ENCODE measurements around the gene C3orf70.

Gene C3orf70

DNA sequence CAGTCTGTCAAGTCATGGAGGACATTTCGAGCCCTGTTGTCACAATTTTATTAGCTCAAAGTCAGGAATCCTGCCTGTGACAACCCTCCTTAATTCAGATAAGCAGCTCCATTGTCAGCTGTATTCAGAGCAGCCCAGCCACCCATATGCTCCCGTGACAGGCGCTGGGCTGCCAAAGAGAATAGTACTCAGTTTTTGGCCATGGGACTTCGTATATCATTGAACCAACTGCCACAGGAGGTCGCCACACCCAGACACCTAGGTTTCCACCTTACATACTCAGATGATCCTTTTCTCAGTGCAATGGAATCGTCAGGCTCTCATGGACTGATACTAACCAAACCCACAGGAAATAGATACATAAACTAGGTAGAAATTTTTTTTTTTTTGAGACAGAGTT is 100.2 kb downstream of the C3orf70 start:
- no peaks in the 10 kb centered on the region for H3K4me1 ChIP-seq (ENCODE audit: control insufficient read depth, insufficient read depth, low read length)
- no peak overlapping the region for H3K27ac ChIP-seq (ENCODE audit: low read depth, low read length)
- H3K9me3 ChIP-seq (ENCODE audit: control insufficient read depth, insufficient read depth, low read depth, low read length): peaks cover 12% of the 10 kb centered on the region; the same call in 1 of the 2 replicates
- H3K9ac ChIP-seq (ENCODE audit: low read length): no peak overlapping the region
- no peaks in the 10 kb centered on the region for H3K27me3 ChIP-seq (ENCODE audit: control insufficient read depth, insufficient read depth, low read length)
- no peak overlapping the region for H3K4me3 ChIP-seq (ENCODE audit: low read depth, low read length)
- peaks cover 34% of the 10 kb centered on the region for H3K36me3 ChIP-seq (ENCODE audit: control insufficient read depth, insufficient read depth, low read length)

DNA sequence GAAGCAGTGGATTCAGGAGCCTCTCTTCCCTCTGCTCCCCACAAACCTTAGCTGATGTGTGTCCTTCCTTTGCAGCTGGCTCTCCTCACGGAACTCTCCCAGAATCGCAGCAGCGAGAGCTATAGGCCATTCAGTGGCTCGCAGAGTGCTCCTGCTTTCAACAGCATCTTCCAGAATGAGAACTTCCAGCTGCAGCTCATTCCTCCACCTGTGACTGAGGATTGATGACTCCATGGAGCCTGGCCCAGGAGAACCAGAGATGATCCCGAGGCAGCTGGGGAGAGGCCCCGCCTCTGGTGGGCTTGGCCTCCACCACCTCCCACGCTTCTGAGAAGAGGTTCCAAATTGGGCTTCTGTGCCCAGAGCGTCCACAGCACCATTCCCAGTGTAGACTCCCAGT is 101.1 kb downstream of the C3orf70 start:
- Histone ChIP-seq H3K9me3 (ENCODE audit: control insufficient read depth, insufficient read depth, low read depth, low read length) (peaks cover 4% of the 10 kb centered on the region; the same call in 1 of the 2 replicates), H3K4me1 (ENCODE audit: control insufficient read depth, insufficient read depth, low read length) (no peaks in the 10 kb centered on the region), H3K9ac (ENCODE audit: low read length) (no peak overlapping the region), H3K4me3 (ENCODE audit: low read depth, low read length) (no peak overlapping the region), H3K36me3 (ENCODE audit: control insufficient read depth, insufficient read depth, low read length) (peaks cover 34% of the 10 kb centered on the region), H3K27me3 (ENCODE audit: control insufficient read depth, insufficient read depth, low read length) (no peaks in the 10 kb centered on the region), H3K27ac (ENCODE audit: low read depth, low read length) (no peak overlapping the region)

DNA sequence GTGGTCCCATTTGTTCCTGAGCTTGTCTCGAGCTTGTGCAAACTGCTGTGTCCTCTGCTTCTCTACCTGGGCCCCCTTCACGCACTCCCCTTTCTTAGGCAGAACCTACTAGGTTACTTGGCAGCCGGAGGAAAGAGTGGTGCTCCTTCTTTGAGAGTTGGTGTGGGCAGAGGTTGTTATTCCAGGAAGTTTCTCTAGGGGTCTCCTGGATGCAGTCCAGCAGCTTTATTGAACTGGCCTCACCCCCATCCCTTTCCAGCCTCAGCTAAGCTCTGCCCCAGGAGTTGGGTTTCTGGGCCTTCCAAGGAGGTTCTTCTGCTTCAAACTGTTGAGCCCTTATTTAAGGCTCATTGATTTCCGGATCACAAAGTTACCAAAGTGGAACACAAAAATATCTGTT is 103.2 kb downstream of the C3orf70 start:
- H3K36me3 ChIP-seq (ENCODE audit: control insufficient read depth, insufficient read depth, low read length): peaks cover 34% of the 10 kb centered on the region

DNA sequence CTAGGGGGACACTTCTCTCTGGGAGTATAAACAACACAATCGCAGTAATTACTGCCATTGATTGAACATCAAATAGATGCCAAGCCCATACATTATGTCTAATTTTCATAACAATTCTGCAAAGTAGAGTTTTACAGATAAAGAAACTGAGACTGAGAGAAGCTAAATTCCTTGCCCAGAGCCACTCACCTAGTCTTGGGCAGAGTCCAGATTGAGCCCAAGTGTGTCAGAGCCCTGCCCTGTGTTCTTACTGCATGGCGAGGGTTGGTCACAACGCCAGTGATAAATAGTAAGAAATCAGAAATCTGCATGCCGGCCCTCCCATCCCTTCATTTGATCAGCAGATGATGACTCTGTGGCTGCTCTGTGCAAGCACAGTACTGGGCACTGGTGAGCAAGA is 106.3 kb downstream of the C3orf70 start:
- no peaks in the 10 kb centered on the region for H3K9me3 ChIP-seq (ENCODE audit: control insufficient read depth, insufficient read depth, low read depth, low read length)
- peaks cover 18% of the 10 kb centered on the region for H3K36me3 ChIP-seq (ENCODE audit: control insufficient read depth, insufficient read depth, low read length)
- no peak overlapping the region for H3K27ac ChIP-seq (ENCODE audit: low read depth, low read length)
- H3K9ac ChIP-seq (ENCODE audit: low read length): no peak overlapping the region
- peaks cover 7% of the 10 kb centered on the region; the same call in 1 of the 2 replicates for H3K4me1 ChIP-seq (ENCODE audit: control insufficient read depth, insufficient read depth, low read length)
- no peak overlapping the region for H3K4me3 ChIP-seq (ENCODE audit: low read depth, low read length)
- H3K27me3 ChIP-seq (ENCODE audit: control insufficient read depth, insufficient read depth, low read length): no peaks in the 10 kb centered on the region

More for the DNA sequence above, 103.2 kb downstream of the C3orf70 start:
- Histone ChIP-seq H3K9me3 (ENCODE audit: control insufficient read depth, insufficient read depth, low read depth, low read length) (no peaks in the 10 kb centered on the region), H3K27me3 (ENCODE audit: control insufficient read depth, insufficient read depth, low read length) (no peaks in the 10 kb centered on the region), H3K4me1 (ENCODE audit: control insufficient read depth, insufficient read depth, low read length) (peaks cover 7% of the 10 kb centered on the region; the same call in 1 of the 2 replicates), H3K9ac (ENCODE audit: low read length) (no peak overlapping the region), H3K27ac (ENCODE audit: low read depth, low read length) (no peak overlapping the region), H3K4me3 (ENCODE audit: low read depth, low read length) (no peak overlapping the region)

DNA sequence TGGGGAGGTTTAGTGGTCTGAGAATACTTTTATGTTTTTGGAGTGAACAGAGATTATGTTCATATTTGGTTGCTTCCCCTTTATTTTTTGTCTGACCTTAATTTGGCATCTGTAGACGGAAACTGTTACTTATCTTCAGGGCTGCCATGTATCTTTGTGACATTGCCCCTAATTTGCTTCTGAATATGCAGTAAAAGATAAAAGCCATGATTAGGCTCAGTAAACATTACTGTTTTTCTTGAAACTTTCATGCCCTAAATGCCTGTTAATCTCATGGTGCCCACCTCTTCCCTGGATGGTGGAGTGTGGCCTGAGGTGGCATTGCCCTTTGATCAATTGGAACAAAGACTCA is 106.7 kb downstream of the C3orf70 start:
- no peak overlapping the region for H3K27ac ChIP-seq (ENCODE audit: low read depth, low read length)
- no peaks in the 10 kb centered on the region for H3K9me3 ChIP-seq (ENCODE audit: control insufficient read depth, insufficient read depth, low read depth, low read length)
- H3K4me1 ChIP-seq (ENCODE audit: control insufficient read depth, insufficient read depth, low read length): peaks cover 7% of the 10 kb centered on the region; the same call in 1 of the 2 replicates
- peaks cover 15% of the 10 kb centered on the region for H3K36me3 ChIP-seq (ENCODE audit: control insufficient read depth, insufficient read depth, low read length)
- H3K4me3 ChIP-seq (ENCODE audit: low read depth, low read length): no peak overlapping the region
- no peak overlapping the region for H3K9ac ChIP-seq (ENCODE audit: low read length)
- no peaks in the 10 kb centered on the region for H3K27me3 ChIP-seq (ENCODE audit: control insufficient read depth, insufficient read depth, low read length)

DNA sequence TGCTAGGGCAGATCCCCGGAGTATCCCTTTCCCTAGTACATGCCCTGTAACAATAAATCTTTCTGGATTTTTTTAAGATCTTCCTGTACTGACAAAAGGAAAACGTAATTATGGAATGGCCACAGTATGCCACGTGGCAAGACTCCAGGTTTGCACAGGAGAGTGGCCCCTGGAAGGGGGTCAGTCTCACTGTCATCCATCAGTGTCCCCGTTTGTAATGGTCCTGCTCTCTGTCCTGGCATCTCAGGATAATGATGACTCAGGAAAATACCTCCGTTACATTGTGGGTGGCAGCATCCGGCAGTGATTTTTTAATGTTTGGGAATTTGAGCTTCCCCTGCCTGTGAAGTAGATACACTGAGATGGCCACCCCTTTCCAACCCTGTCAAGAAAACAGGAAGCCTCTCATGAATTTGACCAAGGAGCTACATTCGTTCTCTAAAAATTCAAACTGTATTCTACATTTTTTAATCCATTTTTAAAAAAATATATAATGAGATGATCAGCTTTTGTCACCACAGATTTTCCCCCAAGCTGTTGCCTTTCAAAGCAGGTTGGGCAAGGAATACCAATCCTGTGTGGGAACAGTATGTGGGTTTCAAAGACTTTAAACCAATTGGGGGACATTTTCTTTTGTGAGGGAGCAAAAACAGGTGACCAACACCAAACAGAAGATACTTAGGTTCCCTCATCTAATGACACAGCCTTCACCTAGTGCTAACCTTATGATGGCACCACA is 110.4 kb downstream of the C3orf70 start:
- no peaks in the 10 kb centered on the region for H3K27me3 ChIP-seq (ENCODE audit: control insufficient read depth, insufficient read depth, low read length)
- H3K27ac ChIP-seq (ENCODE audit: low read depth, low read length): no peak overlapping the region
- H3K4me3 ChIP-seq (ENCODE audit: low read depth, low read length): no peak overlapping the region
- H3K9ac ChIP-seq (ENCODE audit: low read length): no peak overlapping the region
- peaks cover 7% of the 10 kb centered on the region; the same call in 1 of the 2 replicates for H3K4me1 ChIP-seq (ENCODE audit: control insufficient read depth, insufficient read depth, low read length)
- no peaks in the 10 kb centered on the region for H3K36me3 ChIP-seq (ENCODE audit: control insufficient read depth, insufficient read depth, low read length)
- H3K9me3 ChIP-seq (ENCODE audit: control insufficient read depth, insufficient read depth, low read depth, low read length): no peaks in the 10 kb centered on the region

DNA sequence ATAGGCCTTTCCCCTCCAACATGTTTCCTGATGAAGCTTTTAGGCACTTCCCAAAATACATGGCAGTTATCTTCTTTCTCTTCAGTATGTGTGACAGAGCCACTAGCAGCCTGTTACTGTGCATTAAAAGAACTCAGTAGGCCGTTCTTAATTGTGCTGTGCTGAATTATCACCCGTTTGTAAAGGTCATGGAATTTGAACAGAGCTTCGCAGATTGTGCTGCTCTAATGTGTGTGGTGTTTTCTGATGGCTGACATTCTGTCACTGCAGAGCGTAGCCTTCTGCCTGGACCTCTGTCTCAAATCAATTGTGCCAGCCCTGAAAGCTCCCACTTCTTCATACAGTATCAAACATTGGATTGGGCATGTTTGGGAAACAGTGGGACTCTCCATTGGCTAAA is 111.3 kb downstream of the C3orf70 start:
- Histone ChIP-seq H3K4me3 (ENCODE audit: low read depth, low read length) (no peak overlapping the region), H3K27me3 (ENCODE audit: control insufficient read depth, insufficient read depth, low read length) (no peaks in the 10 kb centered on the region), H3K9ac (ENCODE audit: low read length) (no peak overlapping the region), H3K36me3 (ENCODE audit: control insufficient read depth, insufficient read depth, low read length) (no peaks in the 10 kb centered on the region), H3K27ac (ENCODE audit: low read depth, low read length) (no peak overlapping the region), H3K9me3 (ENCODE audit: control insufficient read depth, insufficient read depth, low read depth, low read length) (no peaks in the 10 kb centered on the region), H3K4me1 (ENCODE audit: control insufficient read depth, insufficient read depth, low read length) (peaks cover 5% of the 10 kb centered on the region; the same call in 1 of the 2 replicates)

DNA sequence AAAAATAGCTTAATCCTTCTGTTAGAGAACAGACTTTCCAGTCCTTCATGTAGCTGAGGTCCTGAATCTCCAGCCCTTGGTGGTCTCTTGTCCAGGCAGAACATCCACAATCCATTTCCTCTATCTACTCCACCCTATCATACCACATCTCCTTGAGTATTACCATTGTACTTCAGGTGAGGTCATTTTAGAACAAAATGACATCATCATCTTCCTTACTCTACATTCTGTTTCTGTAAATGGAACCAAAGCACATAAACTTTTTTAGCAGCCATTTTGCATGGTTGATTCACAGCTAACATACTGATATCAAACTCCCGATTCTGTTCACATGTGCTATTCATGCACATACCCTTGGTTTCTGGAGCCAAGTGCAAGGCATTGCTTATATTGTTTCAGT is 112.4 kb downstream of the C3orf70 start:
- Histone ChIP-seq H3K4me3 (ENCODE audit: low read depth, low read length) (no peak overlapping the region), H3K4me1 (ENCODE audit: control insufficient read depth, insufficient read depth, low read length) (no peaks in the 10 kb centered on the region), H3K36me3 (ENCODE audit: control insufficient read depth, insufficient read depth, low read length) (no peaks in the 10 kb centered on the region), H3K9me3 (ENCODE audit: control insufficient read depth, insufficient read depth, low read depth, low read length) (no peaks in the 10 kb centered on the region), H3K27me3 (ENCODE audit: control insufficient read depth, insufficient read depth, low read length) (no peaks in the 10 kb centered on the region), H3K27ac (ENCODE audit: low read depth, low read length) (no peak overlapping the region), H3K9ac (ENCODE audit: low read length) (no peak overlapping the region)

DNA sequence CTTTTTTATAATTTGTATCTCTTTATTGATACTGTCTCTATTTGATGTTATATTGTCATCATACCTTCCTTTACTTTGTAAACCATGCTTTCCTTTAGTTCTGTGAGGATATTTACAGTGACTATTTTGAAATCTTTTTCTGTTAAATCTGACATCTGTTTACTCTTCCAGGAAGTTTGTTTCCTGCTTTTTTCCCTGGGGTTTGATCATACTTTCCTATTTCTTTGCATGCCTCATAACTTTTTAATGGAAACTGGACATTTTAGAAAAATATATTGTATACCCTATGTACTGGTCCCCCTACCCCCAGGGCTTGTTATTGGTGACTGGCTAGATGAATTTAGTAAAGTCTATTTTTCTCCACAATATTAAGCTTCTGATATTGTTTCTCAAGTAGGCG is 115.1 kb downstream of the C3orf70 start:
- Histone ChIP-seq H3K9me3 (ENCODE audit: control insufficient read depth, insufficient read depth, low read depth, low read length) (no peaks in the 10 kb centered on the region), H3K27ac (ENCODE audit: low read depth, low read length) (no peak overlapping the region), H3K36me3 (ENCODE audit: control insufficient read depth, insufficient read depth, low read length) (no peaks in the 10 kb centered on the region), H3K4me1 (ENCODE audit: control insufficient read depth, insufficient read depth, low read length) (no peaks in the 10 kb centered on the region), H3K27me3 (ENCODE audit: control insufficient read depth, insufficient read depth, low read length) (no peaks in the 10 kb centered on the region), H3K9ac (ENCODE audit: low read length) (no peak overlapping the region), H3K4me3 (ENCODE audit: low read depth, low read length) (no peak overlapping the region)

DNA sequence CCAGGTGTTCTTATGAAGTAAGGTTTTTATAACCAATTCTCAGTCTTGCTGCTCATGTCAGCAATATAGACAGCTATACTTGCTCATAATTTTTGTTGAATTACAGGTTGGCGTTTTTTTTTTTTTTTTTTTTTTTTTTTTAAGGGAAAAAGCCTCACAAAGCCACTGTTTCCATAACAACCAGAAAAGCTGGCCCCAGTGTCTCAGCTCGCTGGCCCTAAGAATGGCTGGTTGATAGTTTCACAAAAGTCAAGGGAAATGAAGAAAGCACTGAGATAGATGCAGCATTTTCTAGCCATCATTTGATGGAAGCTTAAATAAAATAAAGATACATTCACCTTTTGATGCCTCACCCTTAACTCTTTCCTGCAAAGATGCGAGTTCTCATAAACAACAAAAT is 121.9 kb downstream of the C3orf70 start:
- Histone ChIP-seq H3K36me3 (ENCODE audit: control insufficient read depth, insufficient read depth, low read length) (peaks cover 4% of the 10 kb centered on the region; the same call in 1 of the 2 replicates), H3K4me1 (ENCODE audit: control insufficient read depth, insufficient read depth, low read length) (no peaks in the 10 kb centered on the region), H3K27me3 (ENCODE audit: control insufficient read depth, insufficient read depth, low read length) (no peaks in the 10 kb centered on the region), H3K27ac (ENCODE audit: low read depth, low read length) (no peak overlapping the region), H3K9ac (ENCODE audit: low read length) (no peak overlapping the region), H3K9me3 (ENCODE audit: control insufficient read depth, insufficient read depth, low read depth, low read length) (no peaks in the 10 kb centered on the region), H3K4me3 (ENCODE audit: low read depth, low read length) (no peak overlapping the region)

DNA sequence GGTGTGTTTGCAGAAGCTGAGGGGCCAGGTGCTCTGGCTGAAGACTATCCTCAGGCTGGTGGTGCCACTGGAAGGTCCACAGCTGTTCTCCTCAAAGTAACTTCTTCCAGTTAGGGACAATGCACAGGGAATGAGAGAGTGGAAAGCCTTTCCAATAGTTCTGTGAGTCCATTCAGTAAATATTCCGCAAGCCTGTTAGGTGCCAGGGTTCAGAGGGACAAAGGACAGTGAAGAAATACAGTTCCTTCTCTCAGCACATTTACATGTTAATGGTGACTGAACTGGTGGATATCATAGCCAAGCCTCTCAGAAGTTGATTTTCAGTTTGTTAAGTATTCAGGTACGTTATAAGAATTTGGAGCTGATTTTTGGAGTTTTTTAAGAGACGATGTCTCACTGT is 122.5 kb downstream of the C3orf70 start:
- Histone ChIP-seq H3K4me1 (ENCODE audit: control insufficient read depth, insufficient read depth, low read length) (no peaks in the 10 kb centered on the region), H3K27me3 (ENCODE audit: control insufficient read depth, insufficient read depth, low read length) (no peaks in the 10 kb centered on the region), H3K9me3 (ENCODE audit: control insufficient read depth, insufficient read depth, low read depth, low read length) (no peaks in the 10 kb centered on the region), H3K4me3 (ENCODE audit: low read depth, low read length) (no peak overlapping the region), H3K9ac (ENCODE audit: low read length) (no peak overlapping the region), H3K36me3 (ENCODE audit: control insufficient read depth, insufficient read depth, low read length) (peaks cover 4% of the 10 kb centered on the region; the same call in 1 of the 2 replicates), H3K27ac (ENCODE audit: low read depth, low read length) (no peak overlapping the region)
